HG03439 (cell line): ENCODE data around the gene KICS2.

Source experiments
- ATAC-seq: cut with Tn5 transposase; IDR thresholded peaks from one replicate; pipeline ENCODE4 v1.9.1; 2021; ENCODE audit warnings: mild to moderate bottlenecking, moderate library complexity; ENCODE audit not compliant: unreplicated experiment

Gene KICS2

DNA sequence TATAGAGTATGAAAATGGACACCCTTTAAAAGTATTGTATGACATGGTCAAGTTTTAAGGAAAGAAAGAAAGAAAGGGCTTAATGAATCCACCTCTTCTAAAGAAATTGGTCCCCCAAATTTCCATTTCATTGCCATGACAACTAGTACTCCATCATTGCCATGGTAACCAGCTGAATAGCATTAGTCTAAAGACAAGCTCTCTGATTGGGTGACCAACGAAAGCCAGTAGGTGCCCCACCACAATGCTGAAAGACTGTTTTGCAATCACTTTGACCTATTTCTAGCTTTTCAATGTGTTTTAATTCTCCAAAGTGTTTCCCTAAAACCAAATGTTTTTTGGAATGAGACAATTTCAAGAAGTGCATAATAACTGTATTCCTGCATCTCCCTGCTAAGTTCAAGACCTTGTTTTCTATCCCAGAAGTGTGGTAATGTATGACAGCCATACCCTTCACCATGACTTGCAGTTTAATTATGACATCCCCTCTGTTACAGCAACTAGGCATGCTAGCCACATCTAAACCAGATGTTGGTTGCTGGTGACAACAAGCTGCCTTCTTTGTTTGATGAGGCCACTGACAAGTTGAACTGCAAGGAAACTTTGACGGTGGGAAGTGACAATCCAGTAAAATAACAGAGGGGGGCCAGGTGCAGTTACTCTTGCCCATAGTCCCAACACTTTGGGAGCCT lies 46.7 kb downstream of the KICS2 start:
- no peak for ATAC-seq

DNA sequence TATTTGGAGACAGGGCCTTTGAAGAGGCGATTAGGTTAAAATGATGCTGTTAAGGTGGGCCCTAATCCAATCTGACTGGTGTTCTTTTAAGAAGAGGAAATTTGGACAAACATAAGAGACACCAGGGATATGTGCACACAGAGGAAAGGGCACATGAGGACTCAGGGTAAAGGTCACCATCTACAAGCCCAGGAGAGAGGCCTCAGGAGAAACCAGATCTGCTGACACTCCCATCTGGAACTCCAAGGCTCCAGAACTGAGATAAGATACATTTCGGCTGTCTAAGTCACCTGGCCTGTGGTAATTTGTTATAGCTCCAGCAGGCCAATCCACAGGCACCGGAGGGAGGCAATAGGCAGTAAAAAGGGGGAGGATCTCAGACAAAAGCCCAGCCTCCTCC lies 48.6 kb downstream of the KICS2 start:
- no peak for ATAC-seq
